GM23338 (cell line): ENCODE measurements around the gene NTM. TPM values are rescaled to one million over a fixed set of nuclear protein-coding genes. Genes with fewer than 3 reads are reported as not detected.

Source experiments
- ATAC-seq: fragments of 200-7000 bp; cut with Tn5 transposase; 3 replicates; pipeline ENCODE4 v1.9.1; 2020
- DNase-seq: peaks from one replicate; pipeline ENCODE4 v3.0.0-alpha.2; 2015; ENCODE audit warnings: low spot score
- H2AFZ ChIP-seq: fragments of 200-600 bp; sonication (generic); 2 replicates; pipeline ENCODE4 v1.8.0; 2016; ENCODE audit warnings: antibody characterized with exemption, mild to moderate bottlenecking, moderate library complexity
- H3F3A ChIP-seq: fragments of 200-600 bp; sonication (generic); replicated peaks from 2 replicates; pipeline ENCODE4 v1.8.0; 2017; ENCODE audit warnings: antibody characterized with exemption, mixed run types, low read depth
- H3K27ac ChIP-seq: fragments of 200-600 bp; sonication (generic); 2 replicates; pipeline ENCODE4 v1.6.1; 2016; ENCODE audit warnings: low read depth
- H3K27me3 ChIP-seq: fragments of 200-600 bp; sonication (generic); 2 replicates; pipeline ENCODE4 v1.8.0; 2016; ENCODE audit warnings: mild to moderate bottlenecking, mixed run types, moderate library complexity; ENCODE audit not compliant: insufficient read depth
- H3K36me3 ChIP-seq: fragments of 200-600 bp; sonication (generic); 2 replicates; pipeline ENCODE4 v1.8.0; 2016; ENCODE audit warnings: mild to moderate bottlenecking; ENCODE audit not compliant: insufficient read depth
- H3K4me1 ChIP-seq: fragments of 200-600 bp; sonication (generic); 2 replicates; pipeline ENCODE4 v1.8.0; 2016; ENCODE audit warnings: mild to moderate bottlenecking, moderate library complexity; ENCODE audit not compliant: insufficient read depth
- H3K4me2 ChIP-seq: fragments of 200-600 bp; sonication (generic); 2 replicates; pipeline ENCODE4 v1.7.1; 2017; ENCODE audit warnings: mixed run types
- H3K4me3 ChIP-seq: fragments of 200-600 bp; sonication (generic); 2 replicates; pipeline ENCODE4 v1.6.1; 2016; ENCODE audit warnings: mixed run types
- H3K79me2 ChIP-seq: fragments of 200-600 bp; sonication (generic); replicated peaks from 2 replicates; pipeline ENCODE4 v1.8.0; 2017; ENCODE audit warnings: mild to moderate bottlenecking; ENCODE audit not compliant: insufficient read depth
- H3K9me2 ChIP-seq: fragments of 200-600 bp; sonication (generic); 2 replicates; pipeline ENCODE4 v1.8.0; 2017; ENCODE audit not compliant: insufficient read depth
- H4K20me1 ChIP-seq: fragments of 200-600 bp; sonication (generic); replicated peaks from 2 replicates; pipeline ENCODE4 v1.8.0; 2017; ENCODE audit warnings: mild to moderate bottlenecking; ENCODE audit not compliant: insufficient read depth
- H3K27ac Mint-ChIP-seq: 2 replicates; pipeline ENCODE4 v1.8.0; 2020; ENCODE audit warnings: inconsistent platforms, mild to moderate bottlenecking, moderate library complexity, mixed read lengths
- H3K27me3 Mint-ChIP-seq: 3 replicates; pipeline ENCODE4 v1.8.0; 2022; ENCODE audit warnings: low read depth, mild to moderate bottlenecking, moderate library complexity, mixed read lengths, inconsistent platforms; ENCODE audit not compliant: insufficient read depth, poor library complexity
- H3K36me3 Mint-ChIP-seq: 3 replicates; pipeline ENCODE4 v1.8.0; 2021; ENCODE audit warnings: low read depth, mild to moderate bottlenecking, inconsistent platforms, moderate library complexity, mixed read lengths
- H3K4me1 Mint-ChIP-seq: 3 replicates; pipeline ENCODE4 v1.8.0; 2020; ENCODE audit warnings: mild to moderate bottlenecking, inconsistent platforms, mixed read lengths
- H3K4me3 Mint-ChIP-seq: 3 replicates; pipeline ENCODE4 v1.8.0; 2021; ENCODE audit warnings: moderate library complexity, mild to moderate bottlenecking, inconsistent platforms, mixed read lengths
- H3K9me3 Mint-ChIP-seq: 3 replicates; pipeline ENCODE4 v1.8.0; 2020; ENCODE audit warnings: moderate library complexity, mild to moderate bottlenecking, inconsistent platforms, mixed read lengths
- CREB1 ChIP-seq: fragments of 250-450 bp; sonication (Bioruptor Pico); IDR thresholded peaks from 2 replicates; pipeline ENCODE4 v1.5.0; 2020; ENCODE audit warnings: low read depth, mild to moderate bottlenecking, moderate library complexity
- CTCF ChIP-seq, 2 experiments: fragments of 200-600 bp in 1 of 2; sonication (generic) in 1 of 2; conservative IDR thresholded peaks; 2 replicates each; pipeline versions ENCODE4 v1.5.1 to v1.6.1; 2016 to 2017; ENCODE audit warnings: antibody characterized with exemption in 2 of 2, low read depth in 2 of 2, mild to moderate bottlenecking in 2 of 2, moderate library complexity in 1 of 2
- ETS1 ChIP-seq: IDR thresholded peaks from 2 replicates; pipeline ENCODE4 v1.6.1; 2016; ENCODE audit warnings: antibody characterized with exemption
- EZH2 ChIP-seq: fragments of 200-600 bp; sonication (generic); IDR thresholded peaks from one replicate; pipeline ENCODE4 v1.8.0; 2017; ENCODE audit warnings: antibody characterized with exemption, mild to moderate bottlenecking, low read depth; ENCODE audit not compliant: unreplicated experiment
- EZH2phosphoT487 ChIP-seq: fragments of 200-600 bp; sonication (generic); IDR thresholded peaks from one replicate; pipeline ENCODE4 v1.8.1; 2018; ENCODE audit warnings: antibody characterized with exemption; ENCODE audit not compliant: unreplicated experiment
- JUNB ChIP-seq: IDR thresholded peaks from one replicate; pipeline ENCODE4 v1.6.1; 2016; ENCODE audit warnings: antibody characterized with exemption; ENCODE audit not compliant: unreplicated experiment
- NANOG ChIP-seq: IDR thresholded peaks from 2 replicates; pipeline ENCODE4 v1.6.1; 2016; ENCODE audit warnings: antibody characterized with exemption, borderline replicate concordance
- POLR2AphosphoS5 ChIP-seq: IDR thresholded peaks from 2 replicates; pipeline ENCODE4 v1.6.1; 2016; ENCODE audit warnings: antibody characterized with exemption, low read depth
- REST ChIP-seq: IDR thresholded peaks from one replicate; pipeline ENCODE4 v1.6.1; 2018; ENCODE audit warnings: antibody characterized with exemption; ENCODE audit not compliant: unreplicated experiment
- STAT1 ChIP-seq: IDR thresholded peaks from one replicate; pipeline ENCODE4 v1.6.1; 2016; ENCODE audit warnings: antibody characterized with exemption; ENCODE audit not compliant: unreplicated experiment
- ZNF114 ChIP-seq: fragments of 250-450 bp; sonication (Bioruptor Pico); IDR thresholded peaks from 2 replicates; pipeline ENCODE4 v1.5.0; 2020; ENCODE audit warnings: mild to moderate bottlenecking, moderate library complexity
- ZNF331 ChIP-seq: fragments of 250-450 bp; sonication (Bioruptor Pico); IDR thresholded peaks from 2 replicates; pipeline ENCODE4 v1.5.0; 2020; ENCODE audit warnings: low read depth, mild to moderate bottlenecking, moderate library complexity
- ZNF462 ChIP-seq: fragments of 250-450 bp; sonication (Bioruptor Pico); IDR thresholded peaks from 2 replicates; pipeline ENCODE4 v1.5.0; 2020; ENCODE audit warnings: mild to moderate bottlenecking, moderate library complexity
- polyA plus RNA-seq: library from polyadenylated mRNA; unstranded; fragments of >200 nt; fragmentation: Nextera tagmentation; extraction: Ambion mirVana; gene quantifications from 2 replicates; pipeline ENCODE4 v1.2.1, GENCODE V29; 2016
- total RNA-seq: library from RNA; depleted of rRNA; stranded (reverse); fragments of >200 nt; shearing (Covaris generic); gene quantifications from 2 replicates; pipeline ENCODE4 v1.2.3, GENCODE V29; 2014

Gene NTM
- total and polyA plus RNA-seq, 2 experiments from 2014 or later = 10.6 to 14.6 TPM

GRCh38 chr11:131378931-131379330 is 8.5 kb downstream of the NTM start (continued):
- TF ChIP-seq CTCF (conservative IDR thresholded peaks at IDR 0.05; ENCODE audit: low read depth in 2 of 2) = no peak
- no peak for TF ChIP-seq STAT1
- TF ChIP-seq NANOG = no peak
- no peak for TF ChIP-seq CREB1

- Histone ChIP-seq H2AFZ (no peak overlapping the region), H3K27ac (no peak overlapping the region), H3K36me3 (no peaks in the 10 kb centered on the region; the same call in 1 of the 2 replicates), H3K79me2 (no peaks in the 10 kb centered on the region), H4K20me1 (no peaks in the 10 kb centered on the region), H3K4me3 (no peak overlapping the region), H3K4me2 (no peak overlapping the region), H3K27me3 (no peaks in the 10 kb centered on the region), H3K9me2 (no peaks in the 10 kb centered on the region), H3F3A (no peaks in the 10 kb centered on the region), H3K4me1 (no peaks in the 10 kb centered on the region)
- H3K9me3 Mint-ChIP-seq = no peaks in the 10 kb centered on the region
- H3K4me3 Mint-ChIP-seq = no peak overlapping the region
- DNase-seq (no peak), ATAC-seq (no peak)
- H3K27me3 Mint-ChIP-seq = peaks cover 1% of the 10 kb centered on the region
- H3K4me1 Mint-ChIP-seq = peaks cover 6% of the 10 kb centered on the region; the same call in 2 of the 3 replicates
- peak overlapping the region; percentile 10; the same call in 1 of the 2 replicates for H3K27ac Mint-ChIP-seq
- 0 out of 3 replicates have a peak, but pooled peaks cover 3% of the 10 kb centered on the region for H3K36me3 Mint-ChIP-seq
- TF ChIP-seq ZNF462 (no peak), JUNB (no peak), NANOG (no peak), ETS1 (no peak), ZNF114 (CRISPR knock-in tag) (no peak), REST (no peak), EZH2phosphoT487 (no peak), ZNF331 (no peak), POLR2AphosphoS5 (no peak), EZH2 (no peak), CREB1 (no peak)
Measured at GRCh38 chr11:131385763-131386390, 15.5 kb downstream of the NTM start.
